Muscle of leg (tissue), 11 donors: ENCODE results near the gene RERE. TPM values are rescaled to one million over a fixed set of nuclear protein-coding genes. Genes with fewer than 3 reads are reported as not detected.

Source experiments
- DNase-seq: peaks from one replicate; pipeline ENCODE4 v3.0.0; 2013
- H3K27ac ChIP-seq: one replicate; pipeline ENCODE4 v1.5.1; 2013; ENCODE audit warnings: mild to moderate bottlenecking, low read length, control low read depth
- H3K27me3 ChIP-seq: one replicate; pipeline ENCODE4 v1.6.1; 2013; ENCODE audit warnings: low read length; ENCODE audit not compliant: control insufficient read depth, insufficient read depth
- H3K36me3 ChIP-seq: one replicate; pipeline ENCODE4 v1.6.1; 2013; ENCODE audit warnings: low read length; ENCODE audit not compliant: control insufficient read depth, insufficient read depth
- H3K4me1 ChIP-seq: one replicate; pipeline ENCODE4 v1.6.1; 2013; ENCODE audit warnings: low read length; ENCODE audit not compliant: control insufficient read depth, insufficient read depth
- H3K4me3 ChIP-seq: one replicate; pipeline ENCODE4 v1.5.1; 2013; ENCODE audit warnings: low read length, control low read depth
- H3K9me3 ChIP-seq: replicated peaks from 2 replicates; pipeline ENCODE4 v1.6.1; 2013; ENCODE audit warnings: low read depth, low read length; ENCODE audit not compliant: control insufficient read depth
- WGBS: methylation state at CpG from one replicate; pipeline ENCODE4 v1.1.5; 2013; ENCODE audit warnings: missing lambda C conversion rate; ENCODE audit not compliant: insufficient coverage; 5-methylcytosine and 5-hydroxymethylcytosine counted together
- polyA plus RNA-seq, 8 donors: library from polyadenylated mRNA; unstranded; fragments of 120-200 nt; gene quantifications; one replicate each; pipeline versions ENCODE4 v1.2.1 to v1.2.3, GENCODE V29; 2013; ENCODE audit warnings: inconsistent platforms in 1 of 8, low replicate concordance in 1 of 8; ENCODE audit not compliant: insufficient read length in 8 of 8, insufficient read depth in 1 of 8
- total RNA-seq: library from RNA; stranded (reverse); fragments of 120-200 nt; gene quantifications from one replicate; pipeline ENCODE4 v1.2.4, GENCODE V29; 2013

The RERE gene
- total and polyA plus RNA-seq, 9 donors, result 63.7 to 102 (median 82.8) TPM

GRCh38 chr1:8477983-8478362, 339.5 kb downstream of the RERE start:
- Histone ChIP-seq H3K27me3 (no peaks in the 10 kb centered on the region), H3K4me3 (no peak overlapping the region), H3K9me3 (no peaks in the 10 kb centered on the region), H3K27ac (peak overlapping the region; percentile 6), H3K4me1 (no peaks in the 10 kb centered on the region), H3K36me3 (peaks cover 5% of the 10 kb centered on the region)
- no peak for DNase-seq
- no CpG with 5 or more reads among the region's 2 CpGs for WGBS

- peak; percentile 50 for DNase-seq
- Histone ChIP-seq H3K4me1 (no peaks in the 10 kb centered on the region), H3K27ac (peak overlapping the region; percentile 6), H3K27me3 (no peaks in the 10 kb centered on the region), H3K9me3 (no peaks in the 10 kb centered on the region), H3K4me3 (no peak overlapping the region), H3K36me3 (peaks cover 5% of the 10 kb centered on the region)
- 40% methylated on average over 1 of the region's 9 CpGs for WGBS
These were observed 340.1 kb downstream of the RERE start for GRCh38 chr1:8477166-8477982.

- no peaks in the 10 kb centered on the region for H3K9me3 ChIP-seq
- H3K27me3 ChIP-seq, result no peaks in the 10 kb centered on the region
- H3K36me3 ChIP-seq, result peaks cover 5% of the 10 kb centered on the region
- no peak overlapping the region for H3K4me3 ChIP-seq
- H3K4me1 ChIP-seq, result no peaks in the 10 kb centered on the region
- DNase-seq, result peak; percentile 54
- no CpG with 5 or more reads among the region's 3 CpGs for WGBS
- peak overlapping the region; percentile 38 for H3K27ac ChIP-seq
These were observed 341.4 kb downstream of the RERE start for GRCh38 chr1:8476006-8476405.

- no peaks in the 10 kb centered on the region for H3K27me3 ChIP-seq
- no peak overlapping the region for H3K4me3 ChIP-seq
- H3K9me3 ChIP-seq, result no peaks in the 10 kb centered on the region
- peaks cover 5% of the 10 kb centered on the region for H3K36me3 ChIP-seq
- DNase-seq, result no peak
- no peaks in the 10 kb centered on the region for H3K4me1 ChIP-seq
- 75% methylated on average over 2 of the region's 3 CpGs for WGBS
- no peak overlapping the region for H3K27ac ChIP-seq
These were observed 343.1 kb downstream of the RERE start for GRCh38 chr1:8474369-8474768.

GRCh38 chr1:8473891-8474300, 343.5 kb downstream of the RERE start:
- no peak for DNase-seq
- no peak overlapping the region for H3K27ac ChIP-seq
- no peaks in the 10 kb centered on the region for H3K27me3 ChIP-seq
- no peaks in the 10 kb centered on the region for H3K9me3 ChIP-seq
- peaks cover 5% of the 10 kb centered on the region for H3K36me3 ChIP-seq
- no peak overlapping the region for H3K4me3 ChIP-seq
- no peaks in the 10 kb centered on the region for H3K4me1 ChIP-seq
- no CpG with 5 or more reads among the region's 2 CpGs for WGBS

GRCh38 chr1:8473121-8473875, 344.1 kb downstream of the RERE start:
- DNase-seq, result no peak
- no peaks in the 10 kb centered on the region for H3K27me3 ChIP-seq
- 83% methylated on average over 1 of the region's 4 CpGs for WGBS

GRCh38 chr1:8472668-8473067, 344.8 kb downstream of the RERE start:
- no peak for DNase-seq
- Histone ChIP-seq H3K9me3 (no peaks in the 10 kb centered on the region), H3K27me3 (no peaks in the 10 kb centered on the region), H3K27ac (no peak overlapping the region), H3K36me3 (peaks cover 2% of the 10 kb centered on the region), H3K4me1 (no peaks in the 10 kb centered on the region), H3K4me3 (no peak overlapping the region)
- no CpG with 5 or more reads among the region's 2 CpGs for WGBS

More at GRCh38 chr1:8473121-8473875, 344.1 kb downstream of the RERE start:
- Histone ChIP-seq H3K36me3 (peaks cover 2% of the 10 kb centered on the region), H3K27ac (no peak overlapping the region), H3K4me1 (no peaks in the 10 kb centered on the region), H3K9me3 (no peaks in the 10 kb centered on the region), H3K4me3 (no peak overlapping the region)

GRCh38 chr1:8471451-8471850, 346.0 kb downstream of the RERE start:
- Histone ChIP-seq H3K27me3 (no peaks in the 10 kb centered on the region), H3K4me3 (no peak overlapping the region), H3K9me3 (no peaks in the 10 kb centered on the region), H3K4me1 (no peaks in the 10 kb centered on the region), H3K27ac (no peak overlapping the region), H3K36me3 (peaks cover 2% of the 10 kb centered on the region)
- no peak for DNase-seq
- WGBS, result 100% methylated on average over 1 of the region's 5 CpGs

GRCh38 chr1:8468751-8469150, 348.7 kb downstream of the RERE start:
- no peak overlapping the region for H3K4me3 ChIP-seq
- H3K36me3 ChIP-seq, result peaks cover 17% of the 10 kb centered on the region
- H3K27me3 ChIP-seq, result no peaks in the 10 kb centered on the region
- H3K27ac ChIP-seq, result no peak overlapping the region
- no CpG with 5 or more reads among the region's 4 CpGs for WGBS
- peaks cover 11% of the 10 kb centered on the region for H3K4me1 ChIP-seq
- DNase-seq, result no peak
- no peaks in the 10 kb centered on the region for H3K9me3 ChIP-seq

- DNase-seq, result no peak
- Histone ChIP-seq H3K27me3 (no peaks in the 10 kb centered on the region), H3K4me3 (no peak overlapping the region), H3K4me1 (peaks cover 26% of the 10 kb centered on the region), H3K9me3 (no peaks in the 10 kb centered on the region), H3K27ac (no peak overlapping the region), H3K36me3 (peaks cover 15% of the 10 kb centered on the region)
- WGBS, result 92% methylated on average over 2 of the region's 3 CpGs
These were observed 350.1 kb downstream of the RERE start for GRCh38 chr1:8467308-8467707.
